Stimulated activated CD8-positive, alpha-beta memory T cell treated with anti-CD3 and anti-CD28 coated beads, Interleukin-2, amount 100 ng/mL, for 48 hours (primary cell): ENCODE measurements around the gene SMAD9.

Experiments
- DNase-seq, 2 donors: peaks; one replicate each; pipeline ENCODE4 v3.0.0-alpha.2; 2020; ENCODE audit warnings: low read depth in 2 of 2

The SMAD9 gene

DNA sequence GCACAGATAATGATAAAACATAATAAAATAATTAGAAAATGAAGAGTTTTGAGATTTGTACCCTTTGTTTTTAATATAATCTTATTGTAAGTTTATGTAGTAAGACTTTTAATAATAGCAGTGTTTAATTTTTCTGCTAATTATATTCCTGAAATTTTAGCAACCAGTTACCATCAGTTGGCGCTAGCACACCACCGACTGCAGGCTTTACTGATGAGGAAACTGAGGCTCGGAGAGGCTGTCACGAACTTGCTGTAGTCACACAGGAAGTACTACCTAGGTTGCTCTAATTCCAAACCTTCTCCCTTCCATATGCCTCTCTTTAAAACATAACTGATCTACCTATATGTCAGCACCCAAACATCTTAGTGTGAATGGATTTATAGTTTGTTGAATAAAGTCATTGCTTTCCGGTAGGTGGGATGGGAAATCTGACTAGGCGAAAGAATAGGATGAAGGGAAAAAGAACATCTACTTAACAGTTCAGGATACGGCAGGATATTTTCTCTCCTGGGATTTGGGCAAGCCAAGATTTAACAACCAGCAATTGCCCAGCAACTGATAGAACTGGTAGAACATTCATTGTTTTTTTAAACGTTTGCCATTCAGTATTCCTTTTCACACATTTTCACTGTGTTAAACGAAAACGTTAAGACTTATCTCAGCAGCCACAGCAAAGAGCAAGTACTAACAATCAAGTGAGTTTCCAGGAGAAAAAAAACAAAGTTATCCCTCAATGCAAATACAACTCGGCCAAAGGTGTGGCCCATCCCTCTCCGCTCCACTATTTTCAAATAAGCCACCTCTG is 101.8 kb downstream of the SMAD9 start:
- DNase-seq: no peak

GRCh38 chr13:36815062-36815461 is 105.0 kb downstream of the SMAD9 start:
- no peak for DNase-seq

GRCh38 chr13:36814465-36814864 is 105.6 kb downstream of the SMAD9 start:
- no peak for DNase-seq

DNA sequence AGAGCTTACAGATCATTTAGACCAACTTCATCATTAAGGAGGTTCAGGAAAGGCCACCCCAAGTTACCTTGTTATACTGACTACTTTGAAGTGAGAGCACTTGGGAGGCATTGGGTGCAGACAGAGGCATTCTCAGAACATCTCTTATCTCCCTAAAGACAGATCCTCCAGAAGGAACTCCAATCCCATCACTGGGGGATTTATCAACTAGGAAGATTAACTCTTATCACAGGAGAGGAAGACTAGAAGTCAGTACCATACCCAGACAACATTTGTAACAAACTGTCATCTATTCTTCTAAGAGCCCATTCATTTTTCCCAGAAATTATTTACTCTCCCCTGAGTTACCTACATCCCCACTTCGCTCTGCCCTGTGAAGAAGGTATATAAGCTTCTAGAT is 106.8 kb downstream of the SMAD9 start:
- no peak for DNase-seq

- DNase-seq: no peak
Observed at GRCh38 chr13:36807616-36808015, 112.4 kb downstream of the SMAD9 start.

- no peak for DNase-seq
Observed at GRCh38 chr13:36806102-36806501, 113.9 kb downstream of the SMAD9 start.

GRCh38 chr13:36804588-36804987 is 115.5 kb downstream of the SMAD9 start:
- no peak for DNase-seq

DNA sequence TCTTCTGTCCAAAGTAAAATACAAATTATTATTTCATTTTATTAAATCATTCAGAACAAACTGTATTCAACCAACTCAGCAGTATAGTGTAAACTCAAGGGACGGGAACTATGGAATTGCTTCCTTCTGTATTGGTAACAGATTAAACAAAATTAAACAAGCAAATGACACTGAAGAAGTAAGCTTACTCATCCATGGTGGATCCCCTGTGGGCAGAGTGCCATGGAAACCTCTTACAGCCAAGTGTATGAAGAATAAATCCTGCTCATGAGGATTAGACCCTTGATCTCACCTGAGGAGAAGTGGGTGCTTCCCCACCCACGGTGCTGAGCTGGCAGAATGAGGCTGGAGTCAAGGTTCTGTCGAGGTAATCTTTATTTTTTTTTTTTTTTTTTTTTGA is 119.0 kb downstream of the SMAD9 start:
- no peak for DNase-seq

- no peak for DNase-seq
Observed at GRCh38 chr13:36796052-36796451, 124.0 kb downstream of the SMAD9 start.

GRCh38 chr13:36795463-36795862 is 124.6 kb downstream of the SMAD9 start:
- DNase-seq: no peak
